GM12878 (cell line): ENCODE measurements around the gene HHLA2. TPM values are rescaled to one million over a fixed set of nuclear protein-coding genes. Genes with fewer than 3 reads are reported as not detected.

ENCODE experiments used
- BACH1 ChIP-seq: fragments of 450-650 bp; IDR thresholded peaks from 2 replicates; pipeline ENCODE4 v1.6.1; 2017; ENCODE audit warnings: mild to moderate bottlenecking, borderline replicate concordance
- CBX3 ChIP-seq: fragments of 200-600 bp; sonication (generic); IDR thresholded peaks from 2 replicates; pipeline ENCODE4 v1.6.1; 2016; ENCODE audit warnings: low read depth, borderline replicate concordance
- CHD2 ChIP-seq: IDR thresholded peaks from 2 replicates; pipeline ENCODE4 v1.6.1; 2011; ENCODE audit warnings: low read depth, low read length, improper control_type of control experiment, borderline replicate concordance
- ESRRA ChIP-seq: IDR thresholded peaks from 2 replicates; pipeline ENCODE4 v1.6.1; 2012; ENCODE audit warnings: mild to moderate bottlenecking, low read length, improper control_type of control experiment
- IKZF1 ChIP-seq: fragments of 450-650 bp; conservative IDR thresholded peaks from 2 replicates; pipeline ENCODE4 v1.6.1; 2017; ENCODE audit warnings: antibody characterized with exemption, mild to moderate bottlenecking
- KAT2A ChIP-seq: conservative IDR thresholded peaks from 2 replicates; pipeline ENCODE4 v1.6.1; 2011; ENCODE audit warnings: low read depth, low read length; ENCODE audit not compliant: control insufficient read depth
- KDM1A ChIP-seq: fragments of 200-600 bp; sonication (generic); IDR thresholded peaks from 2 replicates; pipeline ENCODE4 v1.6.1; 2016; ENCODE audit warnings: borderline replicate concordance
- KLF5 ChIP-seq: fragments of 450-650 bp; IDR thresholded peaks from 2 replicates; pipeline ENCODE4 v1.6.1; 2014; ENCODE audit warnings: mild to moderate bottlenecking; ENCODE audit not compliant: partially characterized antibody
- LARP7 ChIP-seq: fragments of 450-650 bp; IDR thresholded peaks from 2 replicates; pipeline ENCODE4 v1.6.1; 2017; ENCODE audit warnings: mild to moderate bottlenecking
- MEF2A ChIP-seq: IDR thresholded peaks from 2 replicates; pipeline ENCODE4 v1.6.1; 2011; ENCODE audit warnings: low read depth, mild to moderate bottlenecking, low read length, moderate library complexity; ENCODE audit not compliant: insufficient read depth
- POLR2AphosphoS5 ChIP-seq: IDR thresholded peaks from 2 replicates; pipeline ENCODE4 v1.6.1; 2011; ENCODE audit warnings: mild to moderate bottlenecking, low read length, inconsistent platforms
- RCOR1 ChIP-seq: conservative IDR thresholded peaks from 2 replicates; pipeline ENCODE4 v1.6.1; 2012; ENCODE audit warnings: low read depth, low read length, improper control_type of control experiment
- TAF1 ChIP-seq: IDR thresholded peaks from 2 replicates; pipeline ENCODE4 v1.6.1; 2011; ENCODE audit warnings: mild to moderate bottlenecking, low read depth, low read length, borderline replicate concordance
- TARDBP ChIP-seq: IDR thresholded peaks from 2 replicates; pipeline ENCODE4 v1.6.1; 2016; ENCODE audit warnings: borderline replicate concordance
- ZBED1 ChIP-seq: IDR thresholded peaks from 2 replicates; pipeline ENCODE4 v1.6.1; 2016; ENCODE audit warnings: borderline replicate concordance
- ZNF207 ChIP-seq: fragments of 450-650 bp; IDR thresholded peaks from 2 replicates; pipeline ENCODE4 v1.6.1; 2014; ENCODE audit warnings: antibody characterized with exemption, mild to moderate bottlenecking, borderline replicate concordance
- polyA plus RNA-seq, 11 experiments: library from polyadenylated mRNA; depleted of rRNA in 4 of 11; unstranded in 6 of 11; stranded (reverse) in 5 of 11; fragments of >200 nt; fragmentation: Nextera tagmentation in 4 of 11; fragmentation: Illumina TruSeq in 1 of 11; extraction: Ambion mirVana in 4 of 11; extraction: Trizol in 1 of 11; gene quantifications; 1 replicate in 1 of 11; 2 replicates in 10 of 11; pipeline versions ENCODE4 v1.2.1 to v1.2.3, GENCODE V29; 2011 to 2016; ENCODE audit warnings: inconsistent platforms in 2 of 11, missing spikeins in 2 of 11, low read depth in 1 of 11
- total RNA-seq, 4 experiments: library from RNA; depleted of rRNA in 3 of 4; stranded (reverse); fragments of >200 nt in 3 of 4; fragmentation: Illumina TruSeq in 1 of 4; extraction: Trizol in 1 of 4; gene quantifications; 2 replicates each; pipeline versions ENCODE4 v1.2.1 to v1.2.3, GENCODE V29; 2013 to 2021
- TF ChIP-seq, protein P1 (sequence below): fragments of 450-650 bp; IDR thresholded peaks from 2 replicates; pipeline ENCODE4 v1.6.1; 2017; ENCODE audit warnings: antibody characterized with exemption, mild to moderate bottlenecking, moderate library complexity
- TF ChIP-seq, protein P2 (sequence below): IDR thresholded peaks from 2 replicates; pipeline ENCODE4 v1.6.1; 2012; ENCODE audit warnings: low read depth, low read length, improper control_type of control experiment
- TF ChIP-seq, protein P3 (sequence below), 3 experiments: IDR thresholded peaks in 2 of 3; conservative IDR thresholded peaks in 1 of 3; 2 replicates each; pipeline ENCODE4 v1.5.1; 2011; ENCODE audit warnings: low read depth in 3 of 3, low read length in 3 of 3, mild to moderate bottlenecking in 3 of 3, control low read depth in 2 of 3, moderate library complexity in 2 of 3, inconsistent platforms in 1 of 3, mixed read lengths in 1 of 3; ENCODE audit not compliant: control insufficient read depth in 2 of 3, insufficient read depth in 1 of 3; ENCODE audit errors: extremely low read depth in 1 of 3
- TF ChIP-seq, protein P4 (sequence below): fragments of 450-650 bp; formaldehyde crosslinking; IDR thresholded peaks from 2 replicates; pipeline ENCODE4 v1.5.0; 2022; ENCODE audit warnings: mild to moderate bottlenecking, missing genetic modification characterization

The HHLA2 gene
- total and polyA plus RNA-seq, 10 of the 15 experiments (the other 5 are each of a cell fraction or from before 2014, with no cell fraction given): 0.11 to 1.3 (median 0.28) TPM; not detected in 1

DNA sequence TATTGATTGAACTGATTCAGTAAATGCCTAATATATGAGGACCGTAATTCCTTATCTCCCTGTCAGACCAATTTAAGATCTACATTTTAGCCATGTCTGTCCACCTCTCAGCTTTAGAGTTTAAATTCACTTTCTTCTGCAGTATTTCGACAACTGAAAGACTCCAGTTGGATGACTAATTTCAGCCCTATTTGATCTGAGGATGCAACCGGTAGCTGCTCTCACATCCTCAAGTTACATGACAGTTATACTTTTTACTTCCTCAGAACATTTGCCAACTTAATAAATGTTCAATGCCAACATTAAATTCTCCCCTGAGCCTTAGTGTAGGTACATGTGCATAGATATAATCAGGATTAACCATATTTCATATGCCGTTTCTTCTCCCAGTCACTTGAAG is 2.5 kb upstream of the HHLA2 start (continued):
- TF ChIP-seq KLF5: no peak
- TF ChIP-seq, protein P1, sequence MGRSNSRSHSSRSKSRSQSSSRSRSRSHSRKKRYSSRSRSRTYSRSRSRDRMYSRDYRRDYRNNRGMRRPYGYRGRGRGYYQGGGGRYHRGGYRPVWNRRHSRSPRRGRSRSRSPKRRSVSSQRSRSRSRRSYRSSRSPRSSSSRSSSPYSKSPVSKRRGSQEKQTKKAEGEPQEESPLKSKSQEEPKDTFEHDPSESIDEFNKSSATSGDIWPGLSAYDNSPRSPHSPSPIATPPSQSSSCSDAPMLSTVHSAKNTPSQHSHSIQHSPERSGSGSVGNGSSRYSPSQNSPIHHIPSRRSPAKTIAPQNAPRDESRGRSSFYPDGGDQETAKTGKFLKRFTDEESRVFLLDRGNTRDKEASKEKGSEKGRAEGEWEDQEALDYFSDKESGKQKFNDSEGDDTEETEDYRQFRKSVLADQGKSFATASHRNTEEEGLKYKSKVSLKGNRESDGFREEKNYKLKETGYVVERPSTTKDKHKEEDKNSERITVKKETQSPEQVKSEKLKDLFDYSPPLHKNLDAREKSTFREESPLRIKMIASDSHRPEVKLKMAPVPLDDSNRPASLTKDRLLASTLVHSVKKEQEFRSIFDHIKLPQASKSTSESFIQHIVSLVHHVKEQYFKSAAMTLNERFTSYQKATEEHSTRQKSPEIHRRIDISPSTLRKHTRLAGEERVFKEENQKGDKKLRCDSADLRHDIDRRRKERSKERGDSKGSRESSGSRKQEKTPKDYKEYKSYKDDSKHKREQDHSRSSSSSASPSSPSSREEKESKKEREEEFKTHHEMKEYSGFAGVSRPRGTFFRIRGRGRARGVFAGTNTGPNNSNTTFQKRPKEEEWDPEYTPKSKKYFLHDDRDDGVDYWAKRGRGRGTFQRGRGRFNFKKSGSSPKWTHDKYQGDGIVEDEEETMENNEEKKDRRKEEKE: no peak
- TF ChIP-seq TARDBP: no peak
- TF ChIP-seq KDM1A: no peak
- TF ChIP-seq CBX3: no peak
- no peak for TF ChIP-seq ESRRA
- TF ChIP-seq, protein P2, sequence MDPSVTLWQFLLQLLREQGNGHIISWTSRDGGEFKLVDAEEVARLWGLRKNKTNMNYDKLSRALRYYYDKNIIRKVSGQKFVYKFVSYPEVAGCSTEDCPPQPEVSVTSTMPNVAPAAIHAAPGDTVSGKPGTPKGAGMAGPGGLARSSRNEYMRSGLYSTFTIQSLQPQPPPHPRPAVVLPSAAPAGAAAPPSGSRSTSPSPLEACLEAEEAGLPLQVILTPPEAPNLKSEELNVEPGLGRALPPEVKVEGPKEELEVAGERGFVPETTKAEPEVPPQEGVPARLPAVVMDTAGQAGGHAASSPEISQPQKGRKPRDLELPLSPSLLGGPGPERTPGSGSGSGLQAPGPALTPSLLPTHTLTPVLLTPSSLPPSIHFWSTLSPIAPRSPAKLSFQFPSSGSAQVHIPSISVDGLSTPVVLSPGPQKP: no peak
- no peak for TF ChIP-seq BACH1
- TF ChIP-seq CHD2: no peak
- TF ChIP-seq ZBED1: peak; percentile 69; the same call in 1 of the 2 replicates
- TF ChIP-seq, protein P3, sequence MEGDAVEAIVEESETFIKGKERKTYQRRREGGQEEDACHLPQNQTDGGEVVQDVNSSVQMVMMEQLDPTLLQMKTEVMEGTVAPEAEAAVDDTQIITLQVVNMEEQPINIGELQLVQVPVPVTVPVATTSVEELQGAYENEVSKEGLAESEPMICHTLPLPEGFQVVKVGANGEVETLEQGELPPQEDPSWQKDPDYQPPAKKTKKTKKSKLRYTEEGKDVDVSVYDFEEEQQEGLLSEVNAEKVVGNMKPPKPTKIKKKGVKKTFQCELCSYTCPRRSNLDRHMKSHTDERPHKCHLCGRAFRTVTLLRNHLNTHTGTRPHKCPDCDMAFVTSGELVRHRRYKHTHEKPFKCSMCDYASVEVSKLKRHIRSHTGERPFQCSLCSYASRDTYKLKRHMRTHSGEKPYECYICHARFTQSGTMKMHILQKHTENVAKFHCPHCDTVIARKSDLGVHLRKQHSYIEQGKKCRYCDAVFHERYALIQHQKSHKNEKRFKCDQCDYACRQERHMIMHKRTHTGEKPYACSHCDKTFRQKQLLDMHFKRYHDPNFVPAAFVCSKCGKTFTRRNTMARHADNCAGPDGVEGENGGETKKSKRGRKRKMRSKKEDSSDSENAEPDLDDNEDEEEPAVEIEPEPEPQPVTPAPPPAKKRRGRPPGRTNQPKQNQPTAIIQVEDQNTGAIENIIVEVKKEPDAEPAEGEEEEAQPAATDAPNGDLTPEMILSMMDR (IDR thresholded peaks at IDR 0.05 in 2 of 3, conservative IDR thresholded peaks at IDR 0.05 in 1 of 3; ENCODE audit: control insufficient read depth in 2 of 3, extremely low read depth in 1 of 3, insufficient read depth in 1 of 3, low read depth in 3 of 3, low read length in 3 of 3): no peak
- no peak for TF ChIP-seq KAT2A
- TF ChIP-seq LARP7: no peak
- TF ChIP-seq MEF2A: peak; percentile 48; the same call in 1 of the 2 replicates
- TF ChIP-seq, protein P4, sequence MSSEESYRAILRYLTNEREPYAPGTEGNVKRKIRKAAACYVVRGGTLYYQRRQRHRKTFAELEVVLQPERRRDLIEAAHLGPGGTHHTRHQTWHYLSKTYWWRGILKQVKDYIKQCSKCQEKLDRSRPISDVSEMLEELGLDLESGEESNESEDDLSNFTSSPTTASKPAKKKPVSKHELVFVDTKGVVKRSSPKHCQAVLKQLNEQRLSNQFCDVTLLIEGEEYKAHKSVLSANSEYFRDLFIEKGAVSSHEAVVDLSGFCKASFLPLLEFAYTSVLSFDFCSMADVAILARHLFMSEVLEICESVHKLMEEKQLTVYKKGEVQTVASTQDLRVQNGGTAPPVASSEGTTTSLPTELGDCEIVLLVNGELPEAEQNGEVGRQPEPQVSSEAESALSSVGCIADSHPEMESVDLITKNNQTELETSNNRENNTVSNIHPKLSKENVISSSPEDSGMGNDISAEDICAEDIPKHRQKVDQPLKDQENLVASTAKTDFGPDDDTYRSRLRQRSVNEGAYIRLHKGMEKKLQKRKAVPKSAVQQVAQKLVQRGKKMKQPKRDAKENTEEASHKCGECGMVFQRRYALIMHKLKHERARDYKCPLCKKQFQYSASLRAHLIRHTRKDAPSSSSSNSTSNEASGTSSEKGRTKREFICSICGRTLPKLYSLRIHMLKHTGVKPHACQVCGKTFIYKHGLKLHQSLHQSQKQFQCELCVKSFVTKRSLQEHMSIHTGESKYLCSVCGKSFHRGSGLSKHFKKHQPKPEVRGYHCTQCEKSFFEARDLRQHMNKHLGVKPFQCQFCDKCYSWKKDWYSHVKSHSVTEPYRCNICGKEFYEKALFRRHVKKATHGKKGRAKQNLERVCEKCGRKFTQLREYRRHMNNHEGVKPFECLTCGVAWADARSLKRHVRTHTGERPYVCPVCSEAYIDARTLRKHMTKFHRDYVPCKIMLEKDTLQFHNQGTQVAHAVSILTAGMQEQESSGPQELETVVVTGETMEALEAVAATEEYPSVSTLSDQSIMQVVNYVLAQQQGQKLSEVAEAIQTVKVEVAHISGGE (CRISPR knock-in tag): no peak
- peak; percentile 69 for TF ChIP-seq IKZF1
- TF ChIP-seq TAF1: no peak
- no peak for TF ChIP-seq POLR2AphosphoS5
- no peak for TF ChIP-seq ZNF207
- no peak for TF ChIP-seq RCOR1
